Stimulated activated CD8-positive, alpha-beta memory T cell treated with anti-CD3 and anti-CD28 coated beads, Interleukin-4, amount 100 ng/mL, for 1 hour (primary cell): ENCODE measurements around the gene TSNAX.
"Not testable (repeated sequence)": the region's sequence is repeated elsewhere in the genome, so short reads cannot be mapped to it uniquely, and the experiment has no call there.

Experiments used
- DNase-seq, 2 donors: peaks; one replicate each; pipeline ENCODE4 v3.0.0-alpha.2; 2020; ENCODE audit warnings: low read depth in 2 of 2, low spot score in 1 of 2

Gene TSNAX

DNA sequence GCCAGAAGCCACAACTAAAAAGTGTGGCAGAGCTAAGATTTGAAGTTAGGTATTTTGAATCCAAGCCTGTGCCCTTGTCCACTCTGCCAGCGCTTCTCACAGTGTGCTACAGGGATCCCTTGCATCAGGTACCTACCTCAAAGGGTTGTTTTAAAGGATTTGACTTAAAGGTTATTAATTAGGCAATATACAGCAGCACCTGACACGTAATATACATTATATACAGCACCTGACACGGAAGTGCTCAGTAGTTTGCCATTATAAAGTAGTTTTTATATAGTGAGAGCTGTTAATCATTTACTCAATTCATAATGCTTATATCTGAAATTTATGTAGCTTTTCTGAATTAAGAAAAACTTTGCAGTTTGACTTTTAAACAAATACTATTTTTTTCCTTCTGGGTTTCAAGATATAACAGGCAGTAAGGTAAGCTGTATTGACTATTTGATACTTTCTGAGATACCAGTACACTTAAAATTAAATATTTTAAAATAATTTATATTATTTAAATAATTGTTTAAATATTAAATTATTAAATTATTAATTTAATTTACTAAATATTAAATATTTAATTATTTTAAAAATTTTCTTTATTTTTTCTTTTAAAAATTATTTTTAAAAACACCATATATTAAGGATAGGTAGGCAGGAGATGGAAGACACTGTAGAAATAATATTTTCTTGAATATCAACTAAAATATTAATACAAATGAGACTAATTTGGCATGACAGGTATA lies 33.3 kb downstream of the TSNAX start:
- no peak for DNase-seq

DNA sequence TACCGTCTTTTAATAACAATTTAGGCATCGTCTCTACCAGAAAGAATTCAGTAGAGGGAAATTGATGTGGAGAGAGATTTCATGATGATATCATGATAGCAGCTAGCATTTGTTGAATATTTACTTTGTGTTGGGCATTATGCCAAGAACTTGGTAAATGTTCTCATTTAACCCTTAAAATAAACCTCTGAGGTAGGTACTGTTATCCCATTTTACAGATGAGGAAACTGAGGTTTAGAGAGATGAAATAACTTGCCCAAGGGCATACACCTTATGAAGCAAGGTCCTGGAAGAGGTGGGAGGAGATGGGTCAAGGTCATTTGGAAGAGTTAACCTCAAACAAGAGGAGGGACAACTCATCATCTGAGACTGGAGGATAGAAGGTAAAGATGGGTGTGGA lies 34.8 kb downstream of the TSNAX start:
- no peak for DNase-seq

DNA sequence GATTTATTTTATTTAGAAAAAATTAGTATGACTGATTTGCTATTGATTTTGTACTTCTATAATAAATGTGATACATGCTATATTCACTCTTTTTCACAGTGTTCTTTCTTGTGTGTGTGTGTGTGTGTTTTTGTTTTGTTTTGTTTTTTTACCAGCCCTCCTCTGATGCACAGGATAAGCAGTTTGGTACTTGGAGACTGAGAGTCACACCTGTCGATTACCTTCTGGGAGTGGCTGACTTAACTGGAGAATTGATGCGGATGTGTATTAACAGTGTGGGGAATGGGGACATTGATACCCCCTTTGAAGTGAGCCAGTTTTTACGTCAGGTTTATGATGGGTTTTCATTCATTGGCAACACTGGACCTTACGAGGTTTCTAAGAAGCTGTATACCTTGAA lies 35.9 kb downstream of the TSNAX start:
- DNase-seq, result no peak

DNA sequence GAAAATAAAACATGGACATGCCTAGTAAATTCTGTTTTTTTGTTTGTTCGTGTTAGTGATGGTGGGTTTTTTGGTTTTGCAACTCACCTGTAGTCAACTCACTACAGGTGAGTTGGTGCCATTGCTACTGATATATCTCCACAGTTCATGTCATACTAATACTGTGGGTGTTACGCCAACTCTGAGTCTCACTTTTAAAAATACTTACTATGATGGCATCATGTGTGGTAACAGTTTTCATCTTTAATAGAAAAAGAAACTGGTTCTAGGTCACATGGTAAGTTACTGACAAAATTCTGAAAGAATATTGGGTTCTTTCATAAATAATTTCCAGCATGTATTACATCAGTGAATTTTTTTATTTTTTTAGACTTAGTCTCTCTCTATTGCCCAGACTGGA lies 38.0 kb downstream of the TSNAX start:
- DNase-seq, result no peak

DNA sequence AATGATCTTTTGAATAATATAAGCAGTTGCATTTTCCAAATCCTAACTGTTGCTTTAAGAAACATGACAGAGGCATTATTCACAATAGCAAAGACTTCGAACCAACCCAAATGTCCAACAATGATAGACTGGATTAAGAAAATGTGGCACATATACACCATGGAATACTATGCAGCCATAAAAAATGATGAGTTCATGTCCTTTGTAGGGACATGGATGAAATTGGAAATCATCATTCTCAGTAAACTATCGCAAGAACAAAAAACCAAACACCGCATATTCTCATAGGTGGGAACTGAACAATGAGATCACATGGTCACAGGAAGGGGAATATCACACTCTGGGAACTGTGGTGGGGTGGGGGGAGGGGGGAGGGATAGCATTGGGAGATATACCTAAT lies 41.8 kb downstream of the TSNAX start:
- not testable (repeated sequence) for DNase-seq

DNA sequence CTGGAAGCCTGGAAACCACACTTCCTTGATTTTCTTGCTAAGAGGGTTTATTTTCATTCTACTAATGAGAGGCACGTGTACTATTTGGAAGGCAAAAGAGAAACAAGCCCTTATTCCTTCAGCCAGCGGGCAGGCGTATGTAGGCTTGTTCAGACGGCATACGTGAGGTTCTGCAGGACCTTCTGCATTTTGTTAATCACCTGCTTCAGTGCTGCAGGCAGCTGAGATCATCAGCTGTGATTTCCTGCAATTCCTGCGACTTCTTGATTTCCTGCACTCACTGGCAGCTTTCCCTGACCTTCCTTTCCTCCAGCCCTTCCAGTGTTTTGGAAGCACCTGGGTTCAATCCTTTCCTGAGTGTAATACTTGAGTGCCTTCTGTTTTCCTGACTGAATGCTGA lies 43.4 kb downstream of the TSNAX start:
- DNase-seq, result no peak

DNA sequence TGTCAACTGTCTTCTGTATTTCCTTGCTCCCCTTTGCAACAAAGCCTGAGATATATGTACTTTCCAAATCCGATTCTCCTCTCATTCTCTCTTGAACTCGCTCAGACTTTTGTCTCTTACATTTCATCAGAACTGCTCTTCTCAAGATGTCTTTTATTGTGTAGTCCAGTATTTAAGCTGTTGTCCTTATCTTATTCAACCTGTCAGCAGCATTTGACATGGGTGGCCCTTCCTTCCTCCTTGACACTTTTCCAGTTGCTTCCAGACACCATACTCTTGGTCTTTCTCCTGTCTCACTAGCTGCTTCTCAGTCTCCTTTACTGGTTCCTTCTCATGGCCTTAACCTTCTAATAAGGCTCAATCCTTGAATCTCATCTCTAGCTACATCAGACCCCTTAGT lies 47.0 kb downstream of the TSNAX start:
- DNase-seq, result no peak

DNA sequence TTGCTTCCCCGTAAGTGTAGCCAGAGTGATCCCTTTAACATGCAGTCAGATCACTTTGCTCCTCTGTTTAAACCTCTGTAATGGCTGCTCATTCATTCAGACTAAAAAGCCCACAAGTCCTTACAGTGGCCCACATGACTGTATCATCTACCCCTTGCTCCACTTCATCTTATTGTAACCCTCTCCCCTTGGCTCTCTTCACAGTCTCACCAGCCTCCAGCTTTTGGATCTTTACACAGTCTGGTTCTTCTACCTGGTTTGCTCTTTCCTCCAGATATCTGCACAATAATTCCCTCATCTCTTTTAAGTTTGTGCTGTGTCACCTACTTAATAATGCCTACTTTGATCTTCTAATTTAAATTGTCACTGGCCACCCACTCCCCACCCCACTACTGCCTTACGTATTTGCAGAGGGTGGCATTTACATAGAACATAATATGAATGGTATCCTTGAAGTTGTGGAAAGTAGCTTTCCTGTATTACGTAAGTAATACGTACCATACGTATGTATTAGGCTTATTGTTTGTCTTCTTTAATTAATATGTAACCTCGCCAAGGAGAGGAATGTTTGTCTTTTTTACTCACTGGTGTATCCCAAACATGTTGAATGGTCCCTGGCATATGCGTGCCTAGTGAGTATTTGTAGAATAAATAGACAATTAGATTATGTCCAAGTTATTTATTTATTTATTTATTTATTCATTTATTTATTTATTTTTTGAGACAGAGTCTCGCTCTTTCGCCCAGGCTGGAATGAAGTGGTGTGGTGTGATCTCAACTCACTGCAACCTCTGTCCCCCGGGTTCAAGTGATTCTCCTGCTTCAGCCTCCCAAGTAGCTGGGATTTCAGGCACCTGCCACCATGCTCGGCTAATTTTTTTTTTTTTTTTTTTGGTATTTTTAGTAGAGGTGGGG lies 48.6 kb downstream of the TSNAX start:
- DNase-seq, result no peak

DNA sequence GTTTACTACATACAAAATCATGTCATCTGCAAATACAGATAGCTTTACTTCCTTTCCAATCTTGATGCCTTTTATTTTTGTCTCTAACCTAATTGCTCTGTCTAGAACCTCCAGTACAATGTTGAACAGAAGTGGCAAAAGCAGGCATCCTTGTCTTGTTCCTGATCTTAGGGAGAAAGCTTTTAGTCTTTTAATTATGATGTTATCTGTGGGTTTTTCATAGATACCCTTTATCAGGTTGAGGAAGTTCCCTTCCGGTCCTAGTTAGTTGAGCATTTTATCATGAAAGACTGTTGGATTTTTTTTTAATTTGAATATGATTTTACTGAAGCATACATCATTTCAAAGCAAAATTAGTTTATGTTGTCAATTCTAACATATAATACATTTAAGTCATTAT lies 52.4 kb downstream of the TSNAX start:
- DNase-seq, result no peak

DNA sequence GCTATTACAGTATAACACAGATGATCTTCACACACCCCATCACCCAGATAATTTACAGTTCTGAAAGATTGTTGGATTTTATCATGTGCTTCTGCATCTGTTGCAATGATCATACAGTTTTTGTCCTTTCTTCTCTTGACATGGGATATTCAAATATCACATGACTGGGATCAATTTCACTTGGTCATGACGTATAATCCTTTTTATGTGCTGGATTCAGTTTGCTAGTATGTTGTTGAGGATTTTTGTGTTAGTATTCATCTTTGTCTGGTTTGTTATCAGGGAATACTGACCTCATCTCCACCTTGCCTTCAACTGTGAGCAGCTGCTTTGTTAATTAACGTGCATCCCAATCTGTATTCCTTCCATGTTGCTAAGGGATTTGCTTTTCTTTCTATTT lies 53.4 kb downstream of the TSNAX start:
- no peak for DNase-seq

DNA sequence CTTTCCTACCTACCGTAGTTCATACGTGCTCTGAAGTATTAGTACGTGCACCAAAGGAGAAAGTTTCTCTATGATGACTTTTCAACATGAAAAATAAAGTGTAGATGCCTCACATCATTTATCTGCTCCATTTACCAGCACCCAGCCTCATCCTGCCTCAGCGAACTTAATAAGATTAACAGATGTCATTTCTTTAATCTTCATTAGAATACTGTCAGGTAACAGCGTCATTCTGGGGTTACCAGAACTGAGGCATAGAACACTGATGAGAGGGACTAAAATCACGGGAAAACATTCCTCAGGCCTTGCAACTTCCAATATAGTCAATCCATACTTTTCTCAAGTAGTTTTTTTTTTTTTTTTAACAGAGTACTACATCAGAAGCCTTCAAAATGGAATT lies 54.9 kb downstream of the TSNAX start:
- no peak for DNase-seq

DNA sequence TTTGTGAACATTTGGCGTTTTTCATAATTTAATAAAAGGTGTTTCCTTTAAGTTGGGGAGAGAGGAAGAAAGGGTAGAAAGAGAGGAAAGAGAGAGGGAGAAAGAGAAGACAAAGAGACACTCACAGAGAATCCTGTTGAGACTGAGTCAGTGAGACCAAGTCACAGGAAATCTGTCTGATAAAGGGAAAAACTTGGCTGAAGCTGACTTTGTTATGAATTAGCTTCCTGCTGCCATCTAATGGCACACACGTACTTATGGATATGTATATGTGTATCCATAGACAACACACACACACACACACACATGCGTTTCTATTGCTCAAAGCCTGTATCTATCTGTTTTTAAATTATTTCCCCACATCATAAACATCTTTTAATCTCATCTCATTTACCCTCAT lies 55.6 kb downstream of the TSNAX start:
- no peak for DNase-seq

DNA sequence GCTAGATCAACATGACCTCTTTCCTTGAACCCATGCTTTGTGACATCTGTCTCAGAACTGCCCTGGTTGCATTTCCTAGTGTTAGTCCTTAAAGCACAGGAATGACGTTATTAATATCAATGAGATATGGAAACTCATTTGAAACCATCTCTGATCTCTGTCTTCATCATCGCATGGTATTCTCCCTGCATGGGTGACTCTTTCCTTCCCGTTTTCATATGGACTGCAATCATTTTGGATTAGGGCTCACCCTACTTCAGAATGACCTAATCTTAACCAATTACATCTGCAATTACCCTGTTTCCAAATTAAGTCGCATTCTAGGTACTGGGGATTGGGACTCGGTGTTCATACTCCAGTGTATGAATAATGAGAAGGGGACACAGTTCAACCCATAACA lies 56.5 kb downstream of the TSNAX start:
- no peak for DNase-seq

DNA sequence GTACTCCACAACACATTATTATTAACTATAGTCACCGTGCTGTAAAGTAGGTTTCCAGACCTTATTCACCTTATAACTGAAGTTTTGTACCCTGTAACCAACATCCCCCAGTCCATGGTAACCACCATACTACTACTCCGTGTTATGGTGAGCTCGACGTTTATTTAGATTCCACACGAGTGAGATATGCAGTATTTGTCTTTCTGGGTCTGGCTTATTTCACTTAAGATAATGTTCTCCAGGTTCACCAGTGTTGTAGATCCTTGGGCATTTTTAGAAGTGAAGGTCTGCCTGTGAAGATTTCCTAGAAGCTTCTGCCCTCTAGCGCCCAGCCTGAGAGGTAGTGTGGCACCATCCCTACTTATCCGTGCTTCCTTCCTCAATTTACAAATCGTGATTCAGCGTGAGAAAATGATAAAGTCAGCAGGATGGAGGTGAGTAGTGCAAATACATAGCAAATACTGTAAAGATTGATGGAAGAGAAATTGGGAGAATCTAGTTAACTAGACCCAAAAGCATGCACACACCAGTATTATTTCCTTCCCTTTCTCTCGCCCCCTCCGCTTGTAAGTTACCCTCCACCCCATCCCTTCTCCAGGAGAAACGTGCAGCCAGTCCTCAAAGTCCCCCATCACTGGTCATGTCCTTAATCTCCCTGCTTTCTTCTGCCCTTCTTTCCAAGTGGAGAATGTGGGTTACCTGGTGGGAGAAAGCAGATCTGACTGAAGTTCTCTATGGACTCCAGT lies 62.2 kb downstream of the TSNAX start:
- no peak for DNase-seq

DNA sequence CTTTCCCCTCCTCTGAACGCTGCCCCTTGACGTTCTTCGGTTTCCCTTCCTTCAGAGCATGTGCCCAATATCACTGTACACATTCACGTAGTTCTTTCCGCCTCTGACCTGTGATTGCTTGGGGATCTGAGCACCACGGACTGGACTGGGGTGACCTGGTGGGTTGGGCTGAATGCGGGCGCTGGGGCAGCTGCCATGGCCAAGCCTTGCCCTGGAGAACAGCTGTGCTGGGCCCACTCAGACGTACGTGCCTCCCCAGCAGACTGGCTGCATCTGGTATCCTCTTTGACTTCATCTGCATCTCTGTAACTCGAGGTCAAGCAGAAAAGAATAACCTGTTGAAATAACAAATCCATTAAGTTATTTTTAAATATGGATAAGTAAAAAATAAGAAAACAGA lies 63.0 kb downstream of the TSNAX start:
- no peak for DNase-seq

DNA sequence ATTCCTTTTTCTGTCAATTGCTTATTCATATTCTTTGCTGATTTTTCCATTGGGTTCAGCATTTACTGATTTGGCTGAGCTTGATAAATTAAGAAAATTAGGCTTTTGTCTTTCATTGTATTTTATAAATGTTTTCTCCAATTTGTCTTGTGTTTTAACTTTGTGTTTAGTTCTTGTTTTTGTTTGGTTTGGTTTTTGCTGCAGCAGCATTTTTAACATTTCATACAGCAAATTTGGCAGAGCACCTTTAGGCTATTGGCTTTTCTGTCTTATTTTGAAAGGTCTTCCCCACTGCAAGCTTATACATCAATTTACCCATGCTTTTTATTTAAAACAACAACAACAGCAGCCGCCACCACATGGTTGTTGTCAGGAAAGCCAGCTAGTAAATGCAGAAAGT lies 64.3 kb downstream of the TSNAX start:
- no peak for DNase-seq

DNA sequence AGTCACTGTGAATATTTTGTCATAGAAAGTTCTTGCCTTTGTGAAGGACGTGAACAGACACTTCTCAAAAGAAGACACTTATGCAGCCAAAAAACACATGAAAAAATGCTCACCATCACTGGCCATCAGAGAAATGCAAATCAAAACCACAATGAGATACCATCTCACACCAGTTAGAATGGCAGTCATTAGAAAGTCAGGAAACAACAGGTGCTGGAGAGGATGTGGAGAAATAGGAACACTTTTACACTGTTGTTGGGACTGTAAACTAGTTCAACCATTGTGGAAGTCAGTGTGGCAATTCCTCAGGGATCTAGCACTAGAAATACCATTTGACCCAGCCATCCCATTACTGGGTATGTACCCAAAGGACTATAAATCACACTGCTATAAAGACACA lies 64.8 kb downstream of the TSNAX start:
- not testable (repeated sequence) for DNase-seq

DNA sequence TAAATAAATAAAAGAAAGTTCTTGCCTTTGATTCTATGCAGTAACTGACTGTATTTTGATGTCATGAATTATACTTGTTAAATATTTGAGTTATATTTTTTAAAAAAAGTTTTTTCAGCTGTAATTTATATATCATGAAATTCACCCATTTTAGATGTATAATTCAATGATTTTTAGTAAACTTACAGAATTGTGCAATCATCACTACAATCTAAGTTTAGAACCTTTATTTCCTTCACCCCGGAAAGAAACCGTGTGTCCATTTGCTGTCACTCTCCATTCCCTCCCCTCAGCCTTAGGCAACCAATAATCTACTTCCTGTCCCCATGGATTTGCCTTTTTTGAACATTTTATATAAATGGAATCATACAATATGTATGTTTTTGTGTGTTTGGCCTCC lies 65.7 kb downstream of the TSNAX start:
- no peak for DNase-seq

DNA sequence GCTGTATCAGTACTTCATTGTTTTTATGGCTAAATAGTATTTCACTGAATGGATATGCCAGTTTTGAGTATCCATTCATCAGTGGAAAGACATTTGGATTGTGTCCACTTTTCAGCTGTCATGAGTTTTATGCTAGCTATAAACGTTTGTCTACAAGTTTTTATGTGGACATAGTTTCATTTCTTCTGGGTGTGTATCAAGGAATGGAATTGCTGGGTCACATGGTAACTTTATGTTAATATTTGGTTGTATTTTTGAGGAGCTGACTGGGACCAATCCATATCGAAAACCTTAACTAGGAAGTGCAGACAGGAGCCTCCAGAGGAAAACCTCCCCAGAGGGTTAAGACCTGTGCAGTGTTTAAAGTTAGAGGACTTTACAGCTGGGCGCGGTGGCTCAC lies 66.3 kb downstream of the TSNAX start:
- DNase-seq, result no peak

DNA sequence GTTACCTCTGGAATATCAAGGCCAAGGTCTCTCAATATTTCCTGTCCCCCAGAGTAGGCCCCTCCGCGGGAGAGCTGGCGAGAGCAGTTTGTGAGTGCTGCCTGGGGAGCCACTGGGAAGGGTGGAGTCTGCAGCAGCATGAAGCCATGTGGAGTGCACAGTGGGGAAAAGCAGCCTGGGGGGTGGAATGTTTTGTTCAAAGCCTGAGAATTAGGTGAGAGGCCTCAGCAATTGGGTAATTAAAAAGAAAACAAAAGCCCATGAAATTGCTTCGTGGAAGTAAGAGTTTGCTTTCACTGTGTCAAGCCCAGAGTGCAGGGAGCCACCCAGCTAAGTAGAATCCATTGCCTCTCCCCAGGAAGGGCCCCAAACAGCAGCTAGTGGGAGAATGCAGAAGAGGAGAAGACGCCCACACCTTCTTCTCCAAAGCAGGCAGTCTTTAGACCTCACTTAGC lies 67.9 kb downstream of the TSNAX start:
- DNase-seq, result no peak

DNA sequence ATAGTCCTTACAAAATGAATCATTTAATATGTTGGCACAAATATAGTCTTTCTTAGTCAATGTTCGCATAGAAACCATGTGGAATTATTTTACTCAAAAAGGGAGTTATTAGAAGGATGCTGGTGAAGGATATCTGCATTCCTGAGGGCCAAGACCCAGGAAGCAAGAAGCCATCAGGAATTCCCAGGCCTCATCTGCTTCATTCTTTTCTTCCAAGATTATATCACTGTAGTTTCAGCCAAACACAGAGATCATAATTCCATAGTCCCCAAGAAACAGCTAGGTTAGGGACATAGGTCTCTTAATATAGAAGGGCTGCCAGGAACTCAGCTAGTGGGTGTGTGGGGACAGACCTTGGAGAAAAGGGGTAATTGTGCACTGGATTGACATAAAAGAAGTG lies 69.5 kb downstream of the TSNAX start:
- no peak for DNase-seq

DNA sequence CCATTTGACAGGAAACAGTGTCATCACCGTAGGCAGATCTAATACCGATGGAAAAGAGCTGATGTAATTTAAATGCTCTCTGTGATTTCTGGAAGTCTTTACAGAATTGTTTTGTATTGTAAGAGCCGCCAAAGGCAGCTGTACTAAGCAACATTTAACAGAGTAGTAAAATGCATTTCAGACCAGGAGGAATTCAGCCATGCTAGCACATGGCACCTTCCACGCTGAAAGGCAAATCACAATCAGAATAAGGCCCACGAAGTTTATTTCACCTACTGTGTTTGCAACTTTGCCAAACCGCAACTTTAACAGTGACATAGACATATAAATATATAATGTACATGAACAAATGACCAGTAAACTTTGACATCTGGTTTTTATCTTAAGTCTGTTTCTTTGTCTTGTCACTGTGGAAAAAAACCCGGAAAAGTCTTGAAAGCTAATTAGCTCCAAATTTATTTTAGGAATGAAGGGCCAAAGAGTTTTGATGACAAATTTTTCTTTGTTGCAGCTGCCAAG lies 72.0 kb downstream of the TSNAX start:
- no peak for DNase-seq
